CD14-positive monocyte (primary cell): Measurements from ENCODE around the gene CAPN1. TPM values are rescaled to one million over a fixed set of nuclear protein-coding genes. Genes with fewer than 3 reads are reported as not detected.

Source experiments
- DNase-seq, 3 donors: peaks; one replicate each; pipeline ENCODE4 v3.0.0-alpha.2; 2011 to 2022
- H2AFZ ChIP-seq: 2 replicates; pipeline ENCODE4 v1.6.0; 2012; ENCODE audit warnings: mild to moderate bottlenecking, low read depth, low read length, inconsistent platforms; ENCODE audit not compliant: insufficient read depth, poor library complexity, severe bottlenecking
- H3K27ac ChIP-seq, 2 donors: 1 replicate in 1 of 2; 2 replicates in 1 of 2; pipeline ENCODE4 v1.5.1; 2012 to 2013; ENCODE audit warnings: low read length in 2 of 2, control low read depth in 1 of 2, inconsistent platforms in 1 of 2, low read depth in 1 of 2, mild to moderate bottlenecking in 1 of 2
- H3K27me3 ChIP-seq, 2 donors: one replicate each; pipeline versions ENCODE4 v1.6.0 to v1.6.1; 2011 to 2013; ENCODE audit warnings: low read length in 2 of 2; ENCODE audit not compliant: control insufficient read depth in 2 of 2, insufficient read depth in 2 of 2
- H3K36me3 ChIP-seq, 2 donors: replicated peaks in 1 of 2; 1 replicate in 1 of 2; 2 replicates in 1 of 2; pipeline versions ENCODE4 v1.5.1 to v1.6.1; 2012 to 2013; ENCODE audit warnings: low read length in 2 of 2, control low read depth in 1 of 2, inconsistent platforms in 1 of 2, mild to moderate bottlenecking in 1 of 2; ENCODE audit not compliant: insufficient read depth in 2 of 2, control insufficient read depth in 1 of 2
- H3K4me1 ChIP-seq, 2 donors: 1 replicate in 1 of 2; 2 replicates in 1 of 2; pipeline versions ENCODE4 v1.5.1 to v1.6.1; 2012 to 2013; ENCODE audit warnings: low read length in 2 of 2, control low read depth in 1 of 2, inconsistent platforms in 1 of 2, mild to moderate bottlenecking in 1 of 2, moderate library complexity in 1 of 2; ENCODE audit not compliant: insufficient read depth in 2 of 2, control insufficient read depth in 1 of 2
- H3K4me2 ChIP-seq: replicated peaks from 2 replicates; pipeline ENCODE3; 2012; ENCODE audit warnings: low read length, moderate library complexity, mild to moderate bottlenecking; ENCODE audit not compliant: poor library complexity, severe bottlenecking; ENCODE audit errors: extremely low read depth
- H3K4me3 ChIP-seq, 3 experiments: fragments of 200-600 bp in 1 of 3; sonication (generic) in 1 of 3; replicated peaks in 1 of 3; 1 replicate in 2 of 3; 2 replicates in 1 of 3; pipeline ENCODE4 v1.5.1; 2011 to 2013; ENCODE audit warnings: low read length in 3 of 3, mild to moderate bottlenecking in 3 of 3, control low read depth in 2 of 3, low read depth in 2 of 3, inconsistent platforms in 1 of 3, moderate library complexity in 1 of 3
- H3K79me2 ChIP-seq: 2 replicates; pipeline ENCODE4 v1.6.0; 2012; ENCODE audit warnings: mild to moderate bottlenecking, control low read depth, inconsistent platforms, low read length, moderate library complexity; ENCODE audit not compliant: insufficient read depth
- H3K9ac ChIP-seq: 2 replicates; pipeline ENCODE4 v1.6.0; 2017; ENCODE audit warnings: low read length, mild to moderate bottlenecking; ENCODE audit not compliant: insufficient read depth, poor library complexity, severe bottlenecking
- H3K9me3 ChIP-seq, 2 donors: replicated peaks in 1 of 2; 1 replicate in 1 of 2; 2 replicates in 1 of 2; pipeline versions ENCODE4 v1.5.1 to v1.6.1; 2012 to 2013; ENCODE audit warnings: low read length in 2 of 2, control low read depth in 1 of 2; ENCODE audit not compliant: control insufficient read depth in 1 of 2, insufficient read depth in 1 of 2
- H4K20me1 ChIP-seq: 2 replicates; pipeline ENCODE4 v1.6.0; 2012; ENCODE audit warnings: mild to moderate bottlenecking, low read length, control low read depth, moderate library complexity; ENCODE audit not compliant: insufficient read depth
- H3K27ac Mint-ChIP-seq, 7 donors: one replicate each; pipeline ENCODE4 v1.8.0; 2020; ENCODE audit warnings: mild to moderate bottlenecking in 7 of 7, mixed read lengths in 7 of 7, moderate library complexity in 6 of 7, inconsistent platforms in 2 of 7
- H3K27me3 Mint-ChIP-seq, 3 donors: one replicate each; pipeline ENCODE4 v1.8.0; 2021 to 2022; ENCODE audit warnings: low read depth in 3 of 3, mild to moderate bottlenecking in 3 of 3, mixed read lengths in 3 of 3, moderate library complexity in 3 of 3, inconsistent platforms in 1 of 3
- H3K36me3 Mint-ChIP-seq, 2 donors: one replicate each; pipeline ENCODE4 v1.8.0; 2020; ENCODE audit warnings: mixed read lengths in 2 of 2, inconsistent platforms in 1 of 2, mild to moderate bottlenecking in 1 of 2
- H3K4me1 Mint-ChIP-seq: one replicate; pipeline ENCODE4 v1.8.0; 2020; ENCODE audit warnings: mild to moderate bottlenecking, mixed read lengths
- H3K4me3 Mint-ChIP-seq, 2 donors: one replicate each; pipeline ENCODE4 v1.8.0; 2020; ENCODE audit warnings: mild to moderate bottlenecking in 2 of 2, mixed read lengths in 2 of 2, moderate library complexity in 1 of 2
- H3K9me3 Mint-ChIP-seq, 7 donors: one replicate each; pipeline ENCODE4 v1.8.0; 2020 to 2022; ENCODE audit warnings: mixed read lengths in 7 of 7, mild to moderate bottlenecking in 6 of 7, moderate library complexity in 6 of 7, inconsistent platforms in 2 of 7
- WGBS: methylation state at CpG from one replicate; pipeline ENCODE4 v1.1.5; 2013; ENCODE audit warnings: missing lambda C conversion rate; ENCODE audit not compliant: insufficient coverage; 5-methylcytosine and 5-hydroxymethylcytosine counted together
- intact Hi-C, 2 donors: fragments of 100-400 bp; cut with micrococcal nuclease; formaldehyde crosslinking; loops; one replicate each; pipeline versions ENCODE4 v1.15.0 to v1.15.1; 2023
- polyA minus RNA-seq: library from RNA; depleted of rRNA, polyadenylated mRNA; stranded (reverse); fragments of >200 nt; gene quantifications from 2 replicates; pipeline ENCODE4 v1.2.3, GENCODE V29; 2012
- polyA plus RNA-seq, 3 donors: library from polyadenylated mRNA; depleted of rRNA in 1 of 3; unstranded in 2 of 3; stranded (reverse) in 1 of 3; fragments of 300-500 nt in 2 of 3; fragments of >200 nt in 1 of 3; fragmentation: Illumina TruSeq in 2 of 3; gene quantifications; 1 replicate in 2 of 3; 2 replicates in 1 of 3; pipeline ENCODE4 v1.2.3, GENCODE V29; 2012 to 2021
- total RNA-seq, 12 experiments: library from RNA in 1 of 12; stranded (reverse) in 1 of 12; fragments of 120-200 nt in 1 of 12; gene quantifications; one replicate each; pipeline ENCODE4 v1.2.4 and lab custom pipeline; 2013 to 2026; ENCODE audit warnings: mixed read lengths in 6 of 12, inconsistent platforms in 1 of 12
- TF ChIP-seq, protein P1 (sequence below): fragments of 200-600 bp; IDR thresholded peaks from one replicate; pipeline ENCODE4 v1.8.0; 2022; ENCODE audit warnings: antibody characterized with exemption, mild to moderate bottlenecking

The CAPN1 gene
- 62.0 TPM for total RNA-seq (2013)
- 100 to 1,000 TPM; 128 to 140 (median 129) TPM for polyA plus RNA-seq
- 70.9 and 110 TPM in 2 replicates for polyA minus RNA-seq
- total RNA-seq (lab: John Stamatoyannopoulos, UW) = 14.5 to 83.7 (median 66.4) reads per million in 11 experiments

DNA sequence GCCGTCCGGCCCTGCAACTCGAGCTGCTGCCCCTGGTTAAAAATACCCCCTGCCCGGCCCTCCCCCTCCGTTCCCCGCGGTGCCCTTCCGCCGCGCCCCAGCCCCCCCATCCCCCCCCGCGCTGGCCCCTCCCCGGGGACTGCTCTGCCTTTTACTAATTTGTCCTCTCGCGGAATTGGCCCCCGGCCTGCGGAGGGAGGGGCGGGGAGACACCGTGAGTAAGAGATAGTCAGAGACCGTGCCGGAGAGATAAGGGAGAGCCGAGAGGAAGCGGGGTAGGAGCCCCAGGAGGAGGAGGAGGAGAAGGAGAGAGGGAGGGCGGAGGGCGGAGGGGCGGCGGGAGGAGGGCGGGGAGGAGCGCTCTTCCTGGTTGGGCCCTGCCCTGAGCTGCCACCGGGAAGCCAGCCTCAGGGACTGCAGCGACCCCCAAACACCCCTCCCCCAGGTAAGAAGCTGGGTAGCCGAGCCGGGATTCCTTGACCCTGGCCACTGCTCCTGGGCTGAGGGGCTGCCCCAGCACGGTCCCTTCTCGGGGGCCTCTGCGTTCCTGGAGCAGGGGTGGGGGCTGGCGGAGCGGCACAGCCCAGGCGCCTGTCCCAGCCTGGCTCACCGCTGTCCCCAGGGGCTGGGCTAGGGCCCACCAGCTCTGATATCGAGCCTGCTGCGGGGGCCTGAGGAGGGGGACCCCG lies at the start of gene CAPN1:
TSS of gene CAPN1 (plus strand) at position 360 of the 689 bp plus-strand sequence. CDS start 774 bp downstream, outside the sequence.
- H3K9ac ChIP-seq = peak within 1 kb of the TSS; percentile 91
- H3K4me3 ChIP-seq = peak within 1 kb of the TSS; percentile 66 to 98 (median 91)
- peaks cover 36% of the 10 kb centered on the region for H3K4me1 Mint-ChIP-seq
- H3K9me3 ChIP-seq = no peaks in the 10 kb centered on the region
- peak within 1 kb of the TSS; percentile 48 to 80 for H3K27ac ChIP-seq
- H3K27me3 Mint-ChIP-seq = no peaks in the 10 kb centered on the region
- H3K4me2 ChIP-seq = peak within 1 kb of the TSS; percentile 83
- peaks cover 19 to 28% of the 10 kb centered on the region in 2 donors for H3K36me3 Mint-ChIP-seq
- H2AFZ ChIP-seq = peak within 1 kb of the TSS; percentile 87
- TF ChIP-seq, protein P1, sequence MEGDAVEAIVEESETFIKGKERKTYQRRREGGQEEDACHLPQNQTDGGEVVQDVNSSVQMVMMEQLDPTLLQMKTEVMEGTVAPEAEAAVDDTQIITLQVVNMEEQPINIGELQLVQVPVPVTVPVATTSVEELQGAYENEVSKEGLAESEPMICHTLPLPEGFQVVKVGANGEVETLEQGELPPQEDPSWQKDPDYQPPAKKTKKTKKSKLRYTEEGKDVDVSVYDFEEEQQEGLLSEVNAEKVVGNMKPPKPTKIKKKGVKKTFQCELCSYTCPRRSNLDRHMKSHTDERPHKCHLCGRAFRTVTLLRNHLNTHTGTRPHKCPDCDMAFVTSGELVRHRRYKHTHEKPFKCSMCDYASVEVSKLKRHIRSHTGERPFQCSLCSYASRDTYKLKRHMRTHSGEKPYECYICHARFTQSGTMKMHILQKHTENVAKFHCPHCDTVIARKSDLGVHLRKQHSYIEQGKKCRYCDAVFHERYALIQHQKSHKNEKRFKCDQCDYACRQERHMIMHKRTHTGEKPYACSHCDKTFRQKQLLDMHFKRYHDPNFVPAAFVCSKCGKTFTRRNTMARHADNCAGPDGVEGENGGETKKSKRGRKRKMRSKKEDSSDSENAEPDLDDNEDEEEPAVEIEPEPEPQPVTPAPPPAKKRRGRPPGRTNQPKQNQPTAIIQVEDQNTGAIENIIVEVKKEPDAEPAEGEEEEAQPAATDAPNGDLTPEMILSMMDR = no peak
- peaks cover 0 to 3% (median 0%) of the 10 kb centered on the region in 7 donors for H3K9me3 Mint-ChIP-seq
- H3K79me2 ChIP-seq = peaks cover 44% of the 10 kb centered on the region
- H3K36me3 ChIP-seq = peaks cover 16 to 33% of the 10 kb centered on the region in 2 donors
- peaks cover 22 to 29% of the 10 kb centered on the region in 2 donors for H3K4me1 ChIP-seq
- no peaks in the 10 kb centered on the region for H3K27me3 ChIP-seq
- peak within 1 kb of the TSS; percentile 89 to 92 for H3K4me3 Mint-ChIP-seq
- under 1% methylated on average over 15 of the region's 43 CpGs for WGBS
- intact Hi-C loops = loop anchor here (5.0 kb wide), 3 partner anchors 34 to 69 kb away; partner anchors contain the start of gene TM7SF2 (in 1 of the 2)
- peaks cover 39% of the 10 kb centered on the region for H4K20me1 ChIP-seq
- H3K27ac Mint-ChIP-seq = peak within 1 kb of the TSS in 6 of 7 donors; percentile 58 to 92 (median 82)
- DNase-seq = peak; percentile 51 to 61 (median 53)

DNA sequence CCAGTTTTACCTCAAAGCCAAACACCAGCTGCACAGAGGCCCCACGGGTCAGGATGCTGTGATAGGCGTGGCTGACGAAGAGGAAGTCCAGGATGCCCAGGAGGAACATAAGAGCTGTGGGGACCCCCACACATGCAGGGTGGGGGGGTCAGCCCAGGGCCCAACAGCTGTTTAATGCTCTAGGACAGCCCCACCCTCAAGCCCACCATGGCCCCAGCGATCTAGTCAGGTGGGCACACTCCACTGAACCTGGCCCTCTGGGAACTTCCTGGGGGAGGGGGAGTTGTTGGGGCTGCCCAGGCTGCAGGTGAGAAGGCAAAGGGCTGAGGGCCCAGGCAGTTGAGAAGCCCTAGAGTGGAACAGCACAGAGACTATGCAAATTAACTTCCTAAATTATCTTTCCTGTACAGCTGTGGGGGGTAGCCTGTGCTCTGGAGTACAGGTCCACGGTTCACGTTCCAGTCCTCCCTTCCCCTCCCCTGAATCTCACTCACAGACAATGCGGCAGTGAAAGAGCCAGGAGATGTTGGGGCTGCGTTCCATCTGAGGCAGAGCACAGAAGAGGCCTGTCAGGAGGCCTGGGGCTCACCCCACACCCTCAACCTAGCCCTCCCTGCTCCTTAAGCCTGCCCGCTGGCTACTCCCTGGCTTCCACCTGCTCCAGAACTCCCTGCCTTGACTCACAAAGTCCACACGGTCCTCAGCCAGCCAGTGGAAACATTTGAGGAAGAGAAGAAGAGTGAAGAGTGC lies 49.3 kb upstream of the CAPN1 start:
- Histone ChIP-seq H3K27ac (peak overlapping the region in 1 of 2 donors; percentile 100), H3K4me3 (peak overlapping the region in 1 of 3 experiments; percentile 92), H2AFZ (no peak overlapping the region), H3K9me3 (no peaks in the 10 kb centered on the region), H4K20me1 (peaks cover 42% of the 10 kb centered on the region), H3K79me2 (peaks cover 38% of the 10 kb centered on the region), H3K4me1 (peaks cover 30 to 31% of the 10 kb centered on the region in 2 donors), H3K4me2 (peak overlapping the region; percentile 95), H3K36me3 (peaks cover 48 to 54% of the 10 kb centered on the region in 2 donors), H3K9ac (no peak overlapping the region), H3K27me3 (no peaks in the 10 kb centered on the region)
- peak in 1 of 3 donors; percentile 5 for DNase-seq
- Mint-ChIP-seq H3K27me3 (peaks cover 0 to 2% (median 2%) of the 10 kb centered on the region in 3 donors), H3K36me3 (peaks cover 40 to 65% of the 10 kb centered on the region in 2 donors), H3K27ac (peak overlapping the region in 6 of 7 donors; percentile 72 to 99 (median 99)), H3K9me3 (no peaks in the 10 kb centered on the region), H3K4me1 (peaks cover 29% of the 10 kb centered on the region), H3K4me3 (peak overlapping the region in 1 of 2 donors; percentile 92)
- TF ChIP-seq, protein P1 = no peak
- 57% methylated on average over 3 of the region's 10 CpGs for WGBS
- intact Hi-C loops = no loop called here
